Fibroblast of mammary gland (primary cell): ENCODE results near the gene CDHR4.
"Not testable (repeated sequence)": the region's sequence is repeated elsewhere in the genome, so short reads cannot be mapped to it uniquely, and the experiment has no call there.

Experiments used
- DNase-seq: peaks from one replicate; pipeline ENCODE4 v3.0.0-alpha.2; 2010; ENCODE audit warnings: low read depth
- H3K4me3 ChIP-seq: 2 replicates; pipeline ENCODE4 v1.5.1; 2011; ENCODE audit warnings: low read depth, mild to moderate bottlenecking, low read length, moderate library complexity; ENCODE audit not compliant: control insufficient read depth
- CTCF ChIP-seq: conservative IDR thresholded peaks from 2 replicates; pipeline ENCODE4 v1.5.1; 2011; ENCODE audit warnings: low read depth, low read length, inconsistent platforms; ENCODE audit not compliant: control insufficient read depth, insufficient read depth

The CDHR4 gene

GRCh38 chr3:49786357-49787181, 13.1 kb downstream of the CDHR4 start, which contains the start of gene IP6K1:
Gene IP6K1, minus strand, starts transcription at chr3:49786542. Its CDS starts 38,502 bp downstream, at chr3:49748040.
- peak; percentile 100 for DNase-seq
- H3K4me3 ChIP-seq: peak within 1 kb of the TSS; percentile 87
- TF ChIP-seq CTCF: no peak

GRCh38 chr3:49785565-49786356, 13.9 kb downstream of the CDHR4 start:
- peak; percentile 35 for DNase-seq
- H3K4me3 ChIP-seq: peak overlapping the region; percentile 87
- no peak for TF ChIP-seq CTCF

DNA sequence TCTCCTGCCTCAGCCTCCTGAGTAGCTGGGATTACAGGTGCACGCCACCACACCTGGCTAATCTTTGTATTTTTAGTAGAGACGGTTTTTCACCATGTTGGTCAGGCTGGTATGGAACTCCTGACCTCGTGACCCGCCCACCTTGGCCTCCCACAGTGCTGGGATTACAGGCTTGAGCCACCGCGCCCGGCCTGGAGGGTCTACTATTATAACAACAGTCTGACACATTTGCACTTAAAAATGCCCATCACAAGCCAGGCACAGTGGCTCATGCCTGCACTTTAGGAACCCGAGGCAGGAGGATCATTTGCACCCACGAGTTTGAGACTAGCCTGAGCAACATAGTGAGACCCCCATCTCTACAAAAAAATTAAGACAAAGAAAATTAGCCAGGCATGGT, 17.4 kb downstream of the CDHR4 start:
- H3K4me3 ChIP-seq, DNase-seq: not testable (repeated sequence)

DNA sequence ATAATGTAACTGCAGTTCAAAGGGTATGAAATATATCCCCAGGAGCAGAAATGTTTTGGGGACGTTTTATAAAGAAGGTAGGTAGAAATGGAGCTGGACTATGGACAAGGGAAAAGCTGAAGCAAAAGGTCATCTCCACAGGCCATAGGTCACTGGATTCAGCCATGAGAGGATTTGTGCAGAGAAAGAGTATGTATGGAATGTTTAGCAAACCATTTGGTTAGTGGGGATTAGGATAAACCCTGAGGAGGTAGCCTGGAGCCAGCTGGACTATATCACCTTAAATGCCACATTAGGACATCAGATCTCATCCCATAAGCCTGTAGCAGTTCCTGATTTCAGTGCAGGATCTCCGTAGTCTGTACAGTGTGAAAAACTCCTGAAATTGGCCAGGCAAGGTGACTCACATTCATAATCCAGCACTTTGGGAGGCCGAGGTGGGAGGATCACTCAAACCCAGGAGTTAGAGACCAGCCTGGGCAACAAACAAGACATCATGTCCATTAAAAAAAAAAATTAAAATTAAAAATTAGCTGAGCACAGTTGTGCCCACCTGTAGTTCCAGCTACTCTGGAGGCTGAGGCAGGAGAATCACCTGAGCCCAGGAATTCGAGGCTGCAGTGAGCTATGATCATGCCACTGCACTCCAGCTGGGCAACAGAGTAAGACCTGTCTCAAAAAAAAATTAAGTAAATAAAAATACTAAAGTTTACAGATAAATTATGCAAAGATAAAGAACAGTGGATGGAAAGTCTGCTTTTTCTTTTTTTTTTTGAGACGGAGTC, 18.1 kb downstream of the CDHR4 start:
- DNase-seq: no peak
- H3K4me3 ChIP-seq: no peak overlapping the region
- no peak for TF ChIP-seq CTCF

GRCh38 chr3:49780975-49781365, 18.7 kb downstream of the CDHR4 start:
- not testable (repeated sequence) for H3K4me3 ChIP-seq, DNase-seq

DNA sequence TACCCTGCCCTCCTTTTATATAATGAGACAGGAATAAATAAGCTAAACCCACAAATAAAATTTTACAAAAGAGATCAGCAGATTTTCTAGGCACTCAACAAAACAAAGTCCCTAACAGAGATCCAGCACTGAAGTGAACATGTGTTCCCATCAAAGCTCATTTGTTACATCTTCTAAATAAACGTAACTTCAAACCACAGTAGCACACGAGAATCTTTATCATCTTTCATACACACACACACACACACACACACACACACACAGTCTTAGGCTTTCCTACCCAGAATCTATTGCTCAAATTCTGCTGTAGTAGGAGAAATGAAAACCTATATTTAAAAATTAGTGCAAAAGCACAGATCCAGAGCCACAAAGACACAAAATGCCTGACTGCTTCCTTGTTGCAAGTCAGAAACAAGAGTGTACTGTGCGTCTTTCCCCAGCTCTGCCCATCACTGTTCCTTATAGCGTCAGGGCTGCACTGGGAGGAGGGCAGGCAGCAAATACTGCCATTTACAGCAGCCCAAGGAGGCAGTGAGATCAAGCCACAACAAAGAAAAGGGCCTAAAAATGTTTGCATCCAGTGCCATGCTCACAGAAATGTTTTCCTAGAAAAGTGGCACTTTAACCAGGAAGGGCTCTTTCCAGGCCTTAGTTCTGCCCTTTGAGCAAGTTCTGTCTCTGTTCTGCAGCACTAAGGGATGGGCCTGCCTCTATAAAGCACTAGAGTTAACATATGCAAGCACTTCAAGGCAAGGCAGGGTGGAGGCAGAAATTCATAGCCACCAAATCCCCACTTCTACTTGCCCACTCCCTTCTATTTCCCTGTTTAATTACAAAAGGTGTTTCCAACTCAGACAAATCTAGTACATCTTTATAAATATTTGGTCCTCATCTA, 19.3 kb downstream of the CDHR4 start:
- TF ChIP-seq CTCF: no peak
- DNase-seq: no peak

GRCh38 chr3:49779358-49780079, 20.2 kb downstream of the CDHR4 start:
- no peak for DNase-seq
- H3K4me3 ChIP-seq: no peak overlapping the region
- no peak for TF ChIP-seq CTCF

More for the DNA sequence above, 19.3 kb downstream of the CDHR4 start:
- no peak overlapping the region for H3K4me3 ChIP-seq

DNA sequence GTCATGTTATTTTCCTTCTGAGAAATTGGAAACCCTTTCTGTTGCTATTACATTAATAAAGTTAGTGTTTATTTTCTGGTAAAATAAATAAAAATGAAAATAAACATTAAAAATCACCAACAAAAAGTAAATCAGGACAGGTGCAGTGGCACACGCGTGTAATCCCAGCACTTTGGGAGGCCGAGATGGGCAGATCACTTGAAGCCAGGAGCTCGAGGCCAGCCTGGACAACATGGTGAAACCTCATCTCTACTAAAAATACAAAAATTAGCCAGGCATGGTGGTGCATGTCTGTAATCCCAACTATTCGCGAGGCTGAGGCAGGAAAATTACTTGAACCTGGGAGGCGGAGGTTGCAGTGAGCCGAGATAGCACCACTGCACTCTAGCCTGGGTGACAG, 23.6 kb downstream of the CDHR4 start:
- not testable (repeated sequence) for H3K4me3 ChIP-seq, DNase-seq
